Loucy (cell line): ENCODE measurements around the gene PROX1.

Source experiments
- CTCF ChIP-seq: fragments of 200-600 bp; sonication (generic); conservative IDR thresholded peaks from 2 replicates; pipeline ENCODE4 v1.5.1; 2014; ENCODE audit warnings: mild to moderate bottlenecking, antibody characterized with exemption, low read length
- EZH2phosphoT487 ChIP-seq: fragments of 200-600 bp; IDR thresholded peaks from 2 replicates; pipeline ENCODE4 v1.6.1; 2018; ENCODE audit warnings: antibody characterized with exemption, mild to moderate bottlenecking, moderate library complexity, borderline replicate concordance

- TF ChIP-seq CTCF: no peak
- TF ChIP-seq EZH2phosphoT487: no peak
Measured at GRCh38 chr1:214075305-214075998, 87.7 kb downstream of the PROX1 start.
